Activated CD8-positive, alpha-beta T cell treated with anti-CD3 and anti-CD28 coated beads for 36 hours (primary cell): ENCODE results near the gene DOCK2. TPM values are rescaled to one million over a fixed set of nuclear protein-coding genes. Genes with fewer than 3 reads are reported as not detected.
"Not testable (repeated sequence)": the region's sequence is repeated elsewhere in the genome, so short reads cannot be mapped to it uniquely, and the experiment has no call there.

Source experiments
- ATAC-seq: fragments of 200-7000 bp; cut with Tn5 transposase; one replicate; pipeline ENCODE4 v1.10.0; 2021; ENCODE audit warnings: mild to moderate bottlenecking, moderate library complexity
- CTCF ChIA-PET: fragments of 350-600 bp; sonication (Branson Sonifier 250); formaldehyde crosslinking; loops from one replicate; lab custom pipeline; 2021; ENCODE audit warnings: antibody characterized with exemption; lab: Charles Lee
- POLR2A ChIA-PET: fragments of 350-600 bp; sonication (Branson Sonifier 250); formaldehyde crosslinking; loops from one replicate; lab custom pipeline; 2021; ENCODE audit warnings: antibody characterized with exemption; lab: Charles Lee
- DNase-seq: peaks from one replicate; pipeline ENCODE4 v3.0.0-alpha.2; 2020
- H3K27ac Mint-ChIP-seq: one replicate; pipeline ENCODE4 v1.8.0; 2021; ENCODE audit warnings: mild to moderate bottlenecking, mixed read lengths
- H3K27me3 Mint-ChIP-seq: one replicate; pipeline ENCODE4 v1.8.0; 2021; ENCODE audit warnings: mixed read lengths
- H3K36me3 Mint-ChIP-seq: one replicate; pipeline ENCODE4 v1.8.0; 2021; ENCODE audit warnings: low read depth, mixed read lengths
- H3K4me1 Mint-ChIP-seq: one replicate; pipeline ENCODE4 v1.8.0; 2021; ENCODE audit warnings: low read depth, mixed read lengths
- H3K4me3 Mint-ChIP-seq: one replicate; pipeline ENCODE4 v1.8.0; 2021; ENCODE audit warnings: mild to moderate bottlenecking, moderate library complexity, mixed read lengths
- H3K9me3 Mint-ChIP-seq: one replicate; pipeline ENCODE4 v1.8.0; 2021; ENCODE audit warnings: mixed read lengths
- intact Hi-C: fragments of 100-400 bp; cut with micrococcal nuclease; formaldehyde crosslinking; loops from one replicate; pipeline ENCODE4 v1.10.0; 2022
- total RNA-seq, 2 experiments: library from RNA; stranded (reverse); gene quantifications; one replicate each; pipeline ENCODE4 v1.2.3, GENCODE V29; 2021
- TF ChIP-seq, protein P1 (sequence below): fragments of 200-600 bp; IDR thresholded peaks from one replicate; pipeline ENCODE4 v1.8.0; 2022; ENCODE audit warnings: antibody characterized with exemption, mild to moderate bottlenecking

Gene DOCK2
- total RNA-seq, 2 experiments from 2014 or later = 180 to 181 TPM

DNA sequence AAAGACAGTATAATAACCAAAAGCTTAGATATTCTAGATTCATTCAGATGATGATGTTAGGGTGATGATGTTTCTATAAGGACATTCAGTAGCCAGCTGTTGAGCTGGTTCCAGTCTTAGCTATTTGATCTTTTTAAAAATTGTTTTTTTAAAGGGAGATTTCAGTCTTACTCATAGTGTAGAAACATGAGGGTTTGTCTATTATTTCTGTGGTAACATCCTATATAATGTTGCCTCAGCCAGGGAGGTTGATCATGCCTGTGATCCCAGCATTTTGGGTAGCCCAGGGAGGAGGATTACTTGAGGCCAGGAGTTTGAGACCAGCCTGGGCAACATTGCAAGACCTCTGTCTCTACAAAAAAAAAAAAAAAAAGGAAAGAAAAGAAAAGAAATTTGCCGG, 167.8 kb downstream of the DOCK2 start:
- TF ChIP-seq, protein P1, sequence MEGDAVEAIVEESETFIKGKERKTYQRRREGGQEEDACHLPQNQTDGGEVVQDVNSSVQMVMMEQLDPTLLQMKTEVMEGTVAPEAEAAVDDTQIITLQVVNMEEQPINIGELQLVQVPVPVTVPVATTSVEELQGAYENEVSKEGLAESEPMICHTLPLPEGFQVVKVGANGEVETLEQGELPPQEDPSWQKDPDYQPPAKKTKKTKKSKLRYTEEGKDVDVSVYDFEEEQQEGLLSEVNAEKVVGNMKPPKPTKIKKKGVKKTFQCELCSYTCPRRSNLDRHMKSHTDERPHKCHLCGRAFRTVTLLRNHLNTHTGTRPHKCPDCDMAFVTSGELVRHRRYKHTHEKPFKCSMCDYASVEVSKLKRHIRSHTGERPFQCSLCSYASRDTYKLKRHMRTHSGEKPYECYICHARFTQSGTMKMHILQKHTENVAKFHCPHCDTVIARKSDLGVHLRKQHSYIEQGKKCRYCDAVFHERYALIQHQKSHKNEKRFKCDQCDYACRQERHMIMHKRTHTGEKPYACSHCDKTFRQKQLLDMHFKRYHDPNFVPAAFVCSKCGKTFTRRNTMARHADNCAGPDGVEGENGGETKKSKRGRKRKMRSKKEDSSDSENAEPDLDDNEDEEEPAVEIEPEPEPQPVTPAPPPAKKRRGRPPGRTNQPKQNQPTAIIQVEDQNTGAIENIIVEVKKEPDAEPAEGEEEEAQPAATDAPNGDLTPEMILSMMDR = no peak
- peak overlapping the region; percentile 95 for H3K27ac Mint-ChIP-seq
- H3K9me3 Mint-ChIP-seq = no peaks in the 10 kb centered on the region
- ChIA-PET POLR2A (interaction anchor here (1.5 to 1.9 kb wide), 2 partner anchors 9 to 13 kb away, joined by 4 to 5 read pairs; no protein-coding TSS in a partner anchor), CTCF (interaction anchor here (0.6 to 1.3 kb wide), 3 partner anchors 47 to 267 kb away, joined by 3 read pairs; no protein-coding TSS in a partner anchor)
- intact Hi-C loops = no loop called here
- DNase-seq = peak; percentile 6
- H3K27me3 Mint-ChIP-seq = no peaks in the 10 kb centered on the region
- peaks cover 63% of the 10 kb centered on the region for H3K36me3 Mint-ChIP-seq
- ATAC-seq = no peak
- H3K4me1 Mint-ChIP-seq = peaks cover 45% of the 10 kb centered on the region
- H3K4me3 Mint-ChIP-seq = peak overlapping the region; percentile 47

DNA sequence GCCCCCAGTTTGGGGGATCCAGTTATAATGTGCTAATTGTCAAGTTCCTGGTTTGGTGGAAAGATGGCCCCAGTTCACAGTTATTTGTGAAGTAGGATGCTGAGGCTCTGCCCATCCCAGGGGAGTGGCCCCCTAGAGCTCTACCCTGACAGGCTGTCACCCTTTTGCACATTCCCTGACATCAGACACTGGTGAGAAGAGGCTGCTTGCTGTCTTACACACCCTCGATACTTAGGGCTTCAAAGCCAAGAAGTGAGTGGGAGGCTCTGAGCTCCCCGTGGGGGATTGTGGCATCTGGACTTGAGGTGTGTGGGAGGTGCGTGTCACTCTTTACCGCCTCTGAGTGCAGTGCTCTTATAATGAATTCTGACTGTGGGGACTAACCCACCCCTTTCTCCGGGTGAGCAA, 168.5 kb downstream of the DOCK2 start:
- no peaks in the 10 kb centered on the region for H3K9me3 Mint-ChIP-seq
- ChIA-PET CTCF (interaction anchor here (0.9 to 1.3 kb wide), 3 partner anchors 46 to 266 kb away, joined by 3 read pairs; no protein-coding TSS in a partner anchor), POLR2A (interaction anchor here (0.8 to 1.9 kb wide), 5 partner anchors 9 to 168 kb away, joined by 3 to 5 read pairs (median 3); partner anchors contain the start of gene DOCK2)
- H3K27ac Mint-ChIP-seq = peak overlapping the region; percentile 95
- H3K36me3 Mint-ChIP-seq = peaks cover 62% of the 10 kb centered on the region
- DNase-seq (peak; percentile 81), ATAC-seq (peak; percentile 95)
- peak overlapping the region; percentile 47 for H3K4me3 Mint-ChIP-seq
- TF ChIP-seq, protein P1 = no peak
- H3K27me3 Mint-ChIP-seq = no peaks in the 10 kb centered on the region
- H3K4me1 Mint-ChIP-seq = peaks cover 48% of the 10 kb centered on the region
- intact Hi-C loops = no loop called here

DNA sequence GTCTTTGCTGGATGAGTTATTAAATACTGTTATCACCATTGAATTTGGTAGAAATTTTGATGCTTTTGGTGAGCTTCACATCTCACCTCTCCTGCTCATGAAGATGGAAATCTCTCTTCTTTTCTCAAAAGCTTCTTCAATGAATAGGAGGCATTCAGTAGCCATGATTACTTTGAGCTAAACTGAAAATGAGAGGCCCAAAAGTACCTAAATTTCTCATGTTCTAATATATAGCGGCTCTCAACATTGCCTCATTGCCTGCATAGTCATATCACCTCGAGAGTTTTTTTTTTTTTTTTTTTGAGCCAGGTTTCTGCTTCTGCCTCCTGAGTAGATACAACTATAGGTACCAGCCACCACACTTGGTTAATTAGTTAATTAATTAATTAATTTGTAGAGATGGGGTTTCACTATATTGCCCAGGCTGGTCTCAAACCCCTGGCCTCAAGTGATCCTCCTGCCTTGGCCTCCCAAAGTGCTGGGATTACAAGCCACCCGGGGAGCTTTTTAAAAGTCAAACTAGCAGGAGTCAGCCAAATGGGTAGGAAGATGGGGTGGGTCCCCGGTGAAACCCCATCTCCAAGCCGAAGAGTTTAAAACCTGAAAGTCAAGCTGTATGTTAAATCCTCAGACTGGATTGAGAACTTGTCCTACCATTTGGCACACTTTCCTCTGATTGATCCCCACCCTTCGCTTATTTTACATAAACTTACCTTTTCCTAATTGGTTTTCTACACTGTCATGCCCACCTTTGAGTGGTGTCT, 169.0 kb downstream of the DOCK2 start:
- TF ChIP-seq, protein P1 = no peak
- H3K27me3 Mint-ChIP-seq = no peaks in the 10 kb centered on the region
- intact Hi-C loops = no loop called here
- ChIA-PET POLR2A (interaction anchor here (0.8 to 1.3 kb wide), 5 partner anchors 13 to 169 kb away, joined by 3 to 4 read pairs (median 3); partner anchors contain the start of gene DOCK2), CTCF (interaction anchor here (0.9 to 1.3 kb wide), 3 partner anchors 46 to 266 kb away, joined by 3 read pairs; no protein-coding TSS in a partner anchor)
- H3K4me3 Mint-ChIP-seq = peak overlapping the region; percentile 47
- DNase-seq (no peak), ATAC-seq (peak; percentile 47)
- H3K27ac Mint-ChIP-seq = peak overlapping the region; percentile 95
- H3K4me1 Mint-ChIP-seq = peaks cover 46% of the 10 kb centered on the region
- peaks cover 63% of the 10 kb centered on the region for H3K36me3 Mint-ChIP-seq
- no peaks in the 10 kb centered on the region for H3K9me3 Mint-ChIP-seq

DNA sequence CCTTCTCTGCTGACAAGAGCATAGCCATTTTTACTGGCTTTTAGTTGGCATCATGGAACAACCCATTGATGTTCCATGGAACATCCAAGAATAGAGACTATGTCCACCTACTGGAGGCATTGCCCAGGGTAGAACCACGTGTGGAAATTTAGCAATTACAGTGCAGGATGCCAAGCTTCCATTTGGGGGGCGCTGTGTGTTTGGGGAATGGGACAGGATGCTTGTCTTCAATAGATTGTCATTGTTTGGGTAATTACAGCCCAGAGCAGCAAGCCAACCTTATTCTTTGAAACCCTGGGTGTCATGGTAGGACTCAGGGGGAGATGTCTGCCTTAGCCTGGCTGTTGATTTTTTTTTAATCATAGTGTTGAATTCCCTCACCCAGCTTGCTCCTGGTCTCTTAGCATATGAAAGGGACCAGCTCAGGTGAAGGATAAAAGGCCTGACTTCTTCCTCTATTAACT, 171.1 kb downstream of the DOCK2 start:
- DNase-seq (no peak), ATAC-seq (no peak)
- Mint-ChIP-seq H3K27ac (no peak overlapping the region), H3K27me3 (no peaks in the 10 kb centered on the region), H3K4me3 (no peak overlapping the region), H3K4me1 (peaks cover 35% of the 10 kb centered on the region), H3K9me3 (no peaks in the 10 kb centered on the region), H3K36me3 (peaks cover 59% of the 10 kb centered on the region)
- intact Hi-C loops = no loop called here
- TF ChIP-seq, protein P1 = no peak
- POLR2A ChIA-PET = no interaction called here
- CTCF ChIA-PET = no interaction called here

DNA sequence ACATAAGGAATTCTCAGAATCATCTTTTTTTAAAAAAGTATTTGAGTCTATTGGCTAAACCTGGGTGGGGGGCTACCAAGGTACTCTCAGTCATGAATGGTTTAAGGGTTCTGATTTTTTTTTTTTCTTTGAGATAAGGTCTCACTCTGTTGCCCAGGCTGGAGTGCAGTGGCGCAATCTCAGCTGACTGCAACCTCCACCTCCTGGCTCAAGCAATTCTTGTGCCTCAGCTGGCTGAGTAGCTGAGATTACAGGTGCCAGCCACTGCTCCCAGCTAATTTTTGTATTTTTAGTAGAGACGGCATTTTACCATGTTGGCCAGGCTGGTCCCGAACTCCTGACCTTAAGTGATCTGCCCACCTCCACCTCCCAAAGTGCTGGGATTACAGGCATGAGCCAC, 171.8 kb downstream of the DOCK2 start:
- CTCF ChIA-PET = interaction anchor here (0.9 kb wide), 1 partner anchor 262 kb away, joined by 3 read pairs; no protein-coding TSS in a partner anchor
- H3K36me3 Mint-ChIP-seq = peaks cover 59% of the 10 kb centered on the region
- H3K4me1 Mint-ChIP-seq = peaks cover 31% of the 10 kb centered on the region
- H3K4me3 Mint-ChIP-seq, ATAC-seq, H3K9me3 Mint-ChIP-seq, H3K27me3 Mint-ChIP-seq, intact Hi-C loops, DNase-seq, H3K27ac Mint-ChIP-seq, POLR2A ChIA-PET: not testable (repeated sequence)
